CD8-positive, alpha-beta memory T cell (primary cell): ENCODE results near the gene PLXNA2. TPM values are rescaled to one million over a fixed set of nuclear protein-coding genes. Genes with fewer than 3 reads are reported as not detected.

ENCODE experiments used
- CTCF ChIA-PET: fragments of 350-600 bp; sonication (Branson Sonifier 250); formaldehyde crosslinking; loops from one replicate; lab custom pipeline; 2021; ENCODE audit warnings: antibody characterized with exemption; lab: Charles Lee
- POLR2A ChIA-PET: fragments of 350-600 bp; sonication (Branson Sonifier 250); formaldehyde crosslinking; loops from one replicate; lab custom pipeline; 2021; ENCODE audit warnings: antibody characterized with exemption; lab: Charles Lee
- DNase-seq, 5 donors: peaks; one replicate each; pipeline versions ENCODE4 v3.0.0 to v3.0.0-alpha.2; 2020 to 2022; ENCODE audit warnings: mixed read lengths in 1 of 5
- H3K27ac ChIP-seq: one replicate; pipeline ENCODE4 v1.7.0; 2013; ENCODE audit warnings: low read depth, mild to moderate bottlenecking, low read length, moderate library complexity
- H3K27me3 ChIP-seq: 2 replicates; pipeline ENCODE4 v1.7.0; 2013; ENCODE audit warnings: low read length, mild to moderate bottlenecking; ENCODE audit not compliant: insufficient read depth, poor library complexity, severe bottlenecking
- H3K36me3 ChIP-seq: 2 replicates; pipeline ENCODE4 v1.7.0; 2013; ENCODE audit warnings: mild to moderate bottlenecking, low read length, moderate library complexity; ENCODE audit not compliant: insufficient read depth
- H3K4me1 ChIP-seq: 2 replicates; pipeline ENCODE4 v1.7.0; 2013; ENCODE audit warnings: mild to moderate bottlenecking, low read length, moderate library complexity; ENCODE audit not compliant: insufficient read depth
- H3K4me3 ChIP-seq: 2 replicates; pipeline ENCODE4 v1.7.0; 2013; ENCODE audit warnings: mild to moderate bottlenecking, low read length
- H3K9me3 ChIP-seq: 2 replicates; pipeline ENCODE4 v1.7.0; 2013; ENCODE audit warnings: mild to moderate bottlenecking, low read length
- H3K27ac Mint-ChIP-seq, 8 donors: one replicate each; pipeline ENCODE4 v1.8.0; 2020 to 2021; ENCODE audit warnings: mixed read lengths in 8 of 8, mild to moderate bottlenecking in 6 of 8, inconsistent platforms in 3 of 8, moderate library complexity in 3 of 8
- H3K27me3 Mint-ChIP-seq, 2 donors: one replicate each; pipeline ENCODE4 v1.8.0; 2020 to 2021; ENCODE audit warnings: mixed read lengths in 2 of 2, mild to moderate bottlenecking in 1 of 2, moderate library complexity in 1 of 2
- H3K36me3 Mint-ChIP-seq, 3 donors: one replicate each; pipeline ENCODE4 v1.8.0; 2020 to 2021; ENCODE audit warnings: mixed read lengths in 3 of 3, inconsistent platforms in 1 of 3, mild to moderate bottlenecking in 1 of 3
- H3K4me1 Mint-ChIP-seq, 3 donors: one replicate each; pipeline ENCODE4 v1.8.0; 2020 to 2021; ENCODE audit warnings: mixed read lengths in 3 of 3, inconsistent platforms in 1 of 3, mild to moderate bottlenecking in 1 of 3
- H3K4me3 Mint-ChIP-seq, 7 donors: one replicate each; pipeline ENCODE4 v1.8.0; 2020 to 2021; ENCODE audit warnings: mixed read lengths in 7 of 7, mild to moderate bottlenecking in 6 of 7, moderate library complexity in 4 of 7, inconsistent platforms in 2 of 7
- H3K9me3 Mint-ChIP-seq, 5 donors: one replicate each; pipeline ENCODE4 v1.8.0; 2020 to 2022; ENCODE audit warnings: mixed read lengths in 5 of 5, mild to moderate bottlenecking in 3 of 5, moderate library complexity in 2 of 5, inconsistent platforms in 1 of 5
- polyA plus RNA-seq: library from polyadenylated mRNA; unstranded; fragments of 300-500 nt; fragmentation: Illumina TruSeq; gene quantifications from one replicate; pipeline ENCODE4 v1.2.3, GENCODE V29; 2021
- total RNA-seq, 2 experiments: library from RNA; stranded (reverse); gene quantifications; one replicate each; pipeline ENCODE4 v1.2.3, GENCODE V29; 2021

PLXNA2 gene
- total and polyA plus RNA-seq, 3 experiments from 2014 or later = 0.75 to 1.1 (median 1.0) TPM

DNA sequence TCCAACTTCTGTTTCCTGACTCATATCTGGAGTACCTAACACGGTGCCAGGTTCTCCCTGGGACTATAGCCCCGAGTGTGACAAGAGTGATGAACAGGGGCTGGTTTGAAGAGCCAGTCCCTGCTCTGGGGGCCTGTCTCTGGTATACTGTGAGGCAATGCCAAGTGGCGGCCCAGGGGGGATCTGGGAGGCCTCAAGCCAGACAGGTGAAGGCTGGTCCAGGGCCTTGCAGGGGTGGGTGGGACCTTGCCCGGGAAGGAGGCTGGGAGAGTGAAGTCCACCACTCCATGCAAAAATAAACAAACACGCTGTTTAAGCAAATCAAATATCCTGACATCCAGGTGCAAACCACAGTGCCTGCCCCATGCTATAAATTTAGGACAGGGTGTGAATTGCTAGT lies 6.8 kb upstream of the PLXNA2 start:
- ChIA-PET POLR2A (no interaction called here), CTCF (no interaction called here)
- Histone ChIP-seq H3K27ac (no peak overlapping the region), H3K27me3 (peaks cover 10% of the 10 kb centered on the region), H3K4me1 (no peaks in the 10 kb centered on the region), H3K36me3 (no peaks in the 10 kb centered on the region), H3K4me3 (no peak overlapping the region), H3K9me3 (no peaks in the 10 kb centered on the region)
- H3K27ac Mint-ChIP-seq = no peak overlapping the region
- H3K36me3 Mint-ChIP-seq = no peaks in the 10 kb centered on the region
- H3K4me1 Mint-ChIP-seq = no peaks in the 10 kb centered on the region
- no peak for DNase-seq
- H3K9me3 Mint-ChIP-seq = no peaks in the 10 kb centered on the region
- H3K4me3 Mint-ChIP-seq = no peak overlapping the region
- peaks cover 13 to 48% of the 10 kb centered on the region in 2 donors for H3K27me3 Mint-ChIP-seq

DNA sequence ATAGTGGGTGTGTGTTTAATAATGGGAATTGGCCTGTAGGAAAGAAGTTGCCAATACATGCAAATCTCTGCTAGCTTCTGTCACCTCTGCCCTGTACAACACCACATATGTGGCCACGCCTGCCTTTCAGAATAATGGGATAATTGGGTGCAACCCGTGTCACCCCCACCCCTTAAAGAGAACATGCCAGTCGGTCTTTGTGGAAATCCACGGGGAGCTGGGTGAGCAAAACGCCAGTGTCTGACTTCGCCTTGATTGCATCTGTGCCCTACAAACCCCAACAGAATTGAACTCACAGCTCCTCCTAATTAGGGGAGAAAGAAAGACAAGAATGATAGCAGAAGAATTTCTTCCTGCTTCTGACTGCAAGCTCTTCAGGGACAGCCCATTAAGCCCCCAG lies 6.4 kb upstream of the PLXNA2 start:
- no peaks in the 10 kb centered on the region for H3K4me1 ChIP-seq
- H3K27ac ChIP-seq = no peak overlapping the region
- H3K4me3 Mint-ChIP-seq = no peak overlapping the region
- H3K4me3 ChIP-seq = no peak overlapping the region
- H3K27ac Mint-ChIP-seq = no peak overlapping the region
- no peak for DNase-seq
- H3K36me3 Mint-ChIP-seq = no peaks in the 10 kb centered on the region
- CTCF ChIA-PET = interaction anchor here (1.6 kb wide), 1 partner anchor 229 kb away, joined by 4 read pairs; no protein-coding TSS in a partner anchor
- no peaks in the 10 kb centered on the region for H3K4me1 Mint-ChIP-seq
- no peaks in the 10 kb centered on the region for H3K36me3 ChIP-seq
- peaks cover 10% of the 10 kb centered on the region for H3K27me3 ChIP-seq
- no peaks in the 10 kb centered on the region for H3K9me3 ChIP-seq
- H3K27me3 Mint-ChIP-seq = peaks cover 13 to 44% of the 10 kb centered on the region in 2 donors
- H3K9me3 Mint-ChIP-seq = no peaks in the 10 kb centered on the region
- POLR2A ChIA-PET = no interaction called here

DNA sequence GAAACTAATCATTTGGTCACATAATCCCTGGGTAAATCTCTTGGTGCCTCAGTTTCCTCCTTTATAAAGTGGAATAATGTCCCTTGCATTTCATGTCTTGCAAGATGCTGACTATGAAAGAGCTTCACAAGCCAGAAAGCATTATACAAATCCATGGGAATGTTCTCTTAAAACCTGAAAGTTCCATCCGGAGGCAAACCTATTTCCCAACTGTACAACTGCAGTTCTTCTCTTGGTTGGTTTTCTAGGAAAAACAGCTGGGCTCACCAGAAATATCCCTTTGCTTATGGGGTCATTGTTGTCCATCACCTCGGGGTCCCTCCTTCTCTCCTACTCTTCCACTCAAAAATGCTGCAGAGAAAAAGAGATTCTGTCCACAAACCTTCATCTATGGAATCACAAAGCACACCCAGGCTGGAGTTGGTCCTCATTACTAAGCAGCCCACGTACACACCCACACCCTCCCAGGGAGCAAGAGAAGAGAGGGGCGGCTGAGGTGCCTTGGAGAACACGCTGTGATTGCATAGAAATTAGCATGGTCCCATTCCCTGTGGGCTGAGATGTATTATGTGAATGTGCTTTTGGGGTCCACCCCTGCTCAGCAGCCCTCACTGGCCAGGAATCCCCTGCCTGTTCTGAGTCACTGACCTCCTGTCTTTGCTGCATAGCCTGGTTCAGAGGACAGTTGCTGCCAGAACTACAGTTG lies 5.0 kb upstream of the PLXNA2 start:
- Mint-ChIP-seq H3K27ac (peak overlapping the region in 1 of 8 donors; percentile 73), H3K9me3 (no peaks in the 10 kb centered on the region), H3K4me3 (peak overlapping the region in 1 of 7 donors; percentile 21), H3K36me3 (peaks cover 0 to 2% (median 0%) of the 10 kb centered on the region in 3 donors), H3K4me1 (peaks cover 10 to 11% (median 10%) of the 10 kb centered on the region in 3 donors), H3K27me3 (peaks cover 11 to 39% of the 10 kb centered on the region in 2 donors)
- CTCF ChIA-PET = interaction anchor here (1.6 kb wide), 1 partner anchor 227 kb away, joined by 4 read pairs; no protein-coding TSS in a partner anchor
- Histone ChIP-seq H3K4me1 (peaks cover 5% of the 10 kb centered on the region), H3K9me3 (no peaks in the 10 kb centered on the region), H3K27ac (no peak overlapping the region), H3K36me3 (no peaks in the 10 kb centered on the region), H3K4me3 (no peak overlapping the region), H3K27me3 (peaks cover 7% of the 10 kb centered on the region)
- POLR2A ChIA-PET = no interaction called here
- DNase-seq = no peak

DNA sequence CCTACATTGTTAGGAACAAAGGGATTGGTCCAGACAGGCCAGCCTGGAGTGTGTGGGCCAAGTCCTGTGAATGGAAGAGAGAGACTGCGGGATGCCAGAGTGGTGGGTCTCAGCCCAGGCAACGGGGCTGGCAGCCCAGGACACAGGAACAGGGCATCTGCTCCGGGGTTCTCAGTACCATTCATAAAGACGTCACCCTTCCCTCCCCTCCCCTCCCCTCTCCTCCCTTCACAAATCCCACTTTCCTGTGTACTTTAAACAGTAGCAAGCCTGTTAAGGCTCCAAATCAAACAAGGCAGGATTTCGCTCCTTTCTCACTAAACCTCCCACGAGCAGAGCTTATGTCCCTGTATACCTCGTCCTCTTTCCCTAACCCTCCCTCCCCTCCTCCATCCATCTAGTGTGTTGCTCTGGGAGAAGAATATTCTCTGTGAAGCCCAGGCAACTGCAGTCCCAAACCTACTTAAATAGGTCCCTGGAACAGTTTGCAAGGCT lies 4.2 kb upstream of the PLXNA2 start:
- H3K27me3 Mint-ChIP-seq = peaks cover 8 to 35% of the 10 kb centered on the region in 2 donors
- no peaks in the 10 kb centered on the region for H3K36me3 ChIP-seq
- no peak overlapping the region for H3K4me3 ChIP-seq
- DNase-seq = no peak
- H3K9me3 ChIP-seq = no peaks in the 10 kb centered on the region
- POLR2A ChIA-PET = no interaction called here
- no peak overlapping the region for H3K27ac ChIP-seq
- H3K27ac Mint-ChIP-seq = no peak overlapping the region
- peaks cover 7% of the 10 kb centered on the region for H3K27me3 ChIP-seq
- H3K9me3 Mint-ChIP-seq = no peaks in the 10 kb centered on the region
- H3K36me3 Mint-ChIP-seq = peaks cover 0 to 5% (median 0%) of the 10 kb centered on the region in 3 donors
- CTCF ChIA-PET = interaction anchor here (1.6 to 2.0 kb wide), 2 partner anchors 227 to 251 kb away, joined by 3 to 4 read pairs; no protein-coding TSS in a partner anchor
- no peak overlapping the region for H3K4me3 Mint-ChIP-seq
- peaks cover 5% of the 10 kb centered on the region for H3K4me1 ChIP-seq
- peaks cover 10 to 11% (median 10%) of the 10 kb centered on the region in 3 donors for H3K4me1 Mint-ChIP-seq

GRCh38 chr1:208247696-208248095 lies 3.5 kb upstream of the PLXNA2 start:
- peaks cover 9% of the 10 kb centered on the region for H3K4me1 ChIP-seq
- POLR2A ChIA-PET = no interaction called here
- CTCF ChIA-PET = interaction anchor here (1.6 to 2.0 kb wide), 2 partner anchors 226 to 250 kb away, joined by 3 to 4 read pairs; no protein-coding TSS in a partner anchor
- Mint-ChIP-seq H3K4me1 (peaks cover 13 to 14% (median 14%) of the 10 kb centered on the region in 3 donors), H3K9me3 (no peaks in the 10 kb centered on the region), H3K36me3 (peaks cover 0 to 5% (median 0%) of the 10 kb centered on the region in 3 donors), H3K4me3 (no peak overlapping the region), H3K27ac (no peak overlapping the region), H3K27me3 (peaks cover 11 to 28% of the 10 kb centered on the region in 2 donors)
- no peak overlapping the region for H3K4me3 ChIP-seq
- no peak overlapping the region for H3K27ac ChIP-seq
- H3K27me3 ChIP-seq = peaks cover 11% of the 10 kb centered on the region
- DNase-seq = no peak
- no peaks in the 10 kb centered on the region for H3K9me3 ChIP-seq
- no peaks in the 10 kb centered on the region for H3K36me3 ChIP-seq

DNA sequence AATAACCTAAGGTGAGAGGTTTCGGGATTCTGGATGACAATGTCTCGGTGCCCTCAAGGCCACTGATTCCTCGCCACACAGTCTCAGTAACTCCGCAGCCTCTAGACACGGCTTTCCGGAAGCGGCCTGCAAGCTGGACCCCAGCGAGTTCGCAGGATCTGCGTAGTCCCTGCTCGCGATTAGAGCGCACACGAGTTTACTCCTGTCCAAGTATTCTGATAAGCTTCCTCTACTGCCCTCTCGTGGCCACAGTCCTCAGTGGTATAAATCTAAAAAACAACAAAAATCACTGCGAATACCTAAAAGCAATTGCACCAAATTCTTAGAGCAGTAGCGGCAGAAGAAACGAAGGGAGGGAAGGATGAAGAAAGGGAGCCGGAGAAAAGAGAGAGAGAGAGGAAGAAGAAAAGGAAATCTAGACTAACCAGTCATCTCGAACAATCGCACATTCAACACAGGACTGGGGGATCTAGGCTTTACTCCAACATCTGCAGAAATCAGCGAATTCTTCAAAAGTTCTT lies 1.1 kb upstream of the PLXNA2 start:
- Mint-ChIP-seq H3K4me1 (peaks cover 15 to 18% (median 18%) of the 10 kb centered on the region in 3 donors), H3K27ac (peak overlapping the region; percentile 34 to 88 (median 79)), H3K4me3 (peak overlapping the region; percentile 79 to 91 (median 88)), H3K36me3 (peaks cover 0 to 5% (median 0%) of the 10 kb centered on the region in 3 donors), H3K9me3 (no peaks in the 10 kb centered on the region), H3K27me3 (peaks cover 10 to 12% of the 10 kb centered on the region in 2 donors)
- Histone ChIP-seq H3K4me3 (peak overlapping the region; percentile 60), H3K36me3 (no peaks in the 10 kb centered on the region), H3K9me3 (no peaks in the 10 kb centered on the region), H3K27me3 (peaks cover 10% of the 10 kb centered on the region), H3K27ac (peak overlapping the region; percentile 29), H3K4me1 (peaks cover 10% of the 10 kb centered on the region)
- DNase-seq = peak; percentile 58 to 82 (median 62)
- POLR2A ChIA-PET = interaction anchor here (1.1 to 2.0 kb wide), 3 partner anchors 114 to 223 kb away, joined by 3 to 19 read pairs (median 3); no protein-coding TSS in a partner anchor
- CTCF ChIA-PET = interaction anchor here (0.6 to 3.6 kb wide), 26 partner anchors 9 to 421 kb away, joined by 3 to 63 read pairs (median 4); no protein-coding TSS in a partner anchor

DNA sequence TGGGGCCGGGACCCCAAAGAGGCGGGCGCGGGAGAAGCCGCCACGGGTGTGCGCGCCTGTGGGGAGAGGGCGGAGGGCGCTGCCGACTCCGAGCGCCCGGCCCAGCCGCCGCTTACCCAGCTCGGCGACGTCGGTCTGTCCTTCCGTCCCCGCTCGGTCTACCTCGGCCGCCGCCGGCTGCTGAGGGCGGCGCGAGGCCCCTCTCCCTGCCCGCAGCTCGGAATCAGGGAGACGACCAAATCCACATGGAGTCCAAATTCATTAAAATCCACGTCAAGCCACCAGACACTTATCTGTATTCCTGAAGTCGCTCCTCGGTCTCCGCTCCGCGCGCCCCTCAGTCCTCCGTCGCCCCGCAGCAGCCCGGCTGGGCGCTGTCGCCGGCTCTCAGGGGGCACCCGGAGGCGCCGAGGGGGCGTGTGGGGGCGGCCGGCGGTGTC lies 637 bp downstream of the PLXNA2 start:
- peaks cover 0 to 5% (median 0%) of the 10 kb centered on the region in 3 donors for H3K36me3 Mint-ChIP-seq
- CTCF ChIA-PET = interaction anchor here (1.4 to 3.6 kb wide), 9 partner anchors 8 to 280 kb away, joined by 3 to 63 read pairs (median 10); no protein-coding TSS in a partner anchor
- Histone ChIP-seq H3K36me3 (no peaks in the 10 kb centered on the region), H3K27ac (no peak overlapping the region), H3K9me3 (no peaks in the 10 kb centered on the region), H3K27me3 (peaks cover 21% of the 10 kb centered on the region), H3K4me3 (peak overlapping the region; percentile 64), H3K4me1 (peaks cover 10% of the 10 kb centered on the region)
- no peaks in the 10 kb centered on the region for H3K9me3 Mint-ChIP-seq
- H3K4me3 Mint-ChIP-seq = peak overlapping the region; percentile 79 to 93 (median 86)
- H3K27ac Mint-ChIP-seq = no peak overlapping the region
- peak in 1 of 5 donors; percentile 25 for DNase-seq
- H3K27me3 Mint-ChIP-seq = peaks cover 7 to 15% of the 10 kb centered on the region in 2 donors
- H3K4me1 Mint-ChIP-seq = peaks cover 15 to 18% (median 18%) of the 10 kb centered on the region in 3 donors
- POLR2A ChIA-PET = interaction anchor here (0.5 to 2.0 kb wide), 4 partner anchors 50 to 374 kb away, joined by 3 to 19 read pairs (median 4); no protein-coding TSS in a partner anchor
